Adrenal gland (tissue), 12 donors: Measurements from ENCODE around the gene CHSY3. TPM values are rescaled to one million over a fixed set of nuclear protein-coding genes. Genes with fewer than 3 reads are reported as not detected.

ENCODE experiments used
- DNase-seq, 7 donors: peaks; one replicate each; pipeline ENCODE4 v3.0.0-alpha.2; 2019 to 2020
- H3K27ac ChIP-seq, 5 donors: fragments of 200-600 bp; sonication (generic) in 4 of 5; 1 replicate in 3 of 5; 2 replicates in 2 of 5; pipeline versions ENCODE4 v1.5.1 to v1.8.0; 2016 to 2020; ENCODE audit warnings: mild to moderate bottlenecking in 1 of 5
- H3K27me3 ChIP-seq: fragments of 200-600 bp; 2 replicates; pipeline ENCODE4 v1.8.0; 2021
- H3K36me3 ChIP-seq, 2 donors: fragments of 200-600 bp; replicated peaks in 1 of 2; 1 replicate in 1 of 2; 2 replicates in 1 of 2; pipeline versions ENCODE4 v1.5.1 to v1.8.0; 2018 to 2022
- H3K4me1 ChIP-seq, 2 donors: fragments of 200-600 bp; replicated peaks in 1 of 2; 1 replicate in 1 of 2; 2 replicates in 1 of 2; pipeline versions ENCODE4 v1.5.1 to v1.8.0; 2018 to 2021
- H3K4me3 ChIP-seq, 4 donors: fragments of 200-600 bp; sonication (generic) in 3 of 4; one replicate each; pipeline ENCODE4 v1.5.1; 2016 to 2018
- H3K9me3 ChIP-seq, 3 donors: fragments of 200-600 bp; sonication (generic) in 1 of 3; replicated peaks in 1 of 3; 1 replicate in 2 of 3; 2 replicates in 1 of 3; pipeline versions ENCODE4 v1.5.1 to v1.8.0; 2016 to 2021
- POLR2A ChIP-seq, 2 donors: fragments of 450-650 bp; IDR thresholded peaks; one replicate each; pipeline ENCODE4 v1.6.1; 2017; ENCODE audit warnings: antibody characterized with exemption in 2 of 2, mild to moderate bottlenecking in 2 of 2, moderate library complexity in 1 of 2
- WGBS, 4 donors: extraction: QIAGEN DNeasy Blood & Tissue Kit in 2 of 4; methylation state at CpG; one replicate each; pipeline versions ENCODE4 v1.1.5 to v1.1.7; 2013 to 2017; 5-methylcytosine and 5-hydroxymethylcytosine counted together
- intact Hi-C, 2 donors: fragments of 100-400 bp; cut with DNase I; formaldehyde crosslinking; loops; one replicate each; pipeline versions ENCODE4 v1.14.1 to v1.15.0; 2022 to 2023
- polyA plus RNA-seq, 3 donors: library from polyadenylated mRNA; stranded (reverse); fragments of 200-250 nt in 2 of 3; fragments of 350-450 nt in 1 of 3; fragmentation: Illumina TruSeq in 1 of 3; extraction: RNeasy Lipid Tissue Mini Kit (QIAGEN cat#74804) in 1 of 3; gene quantifications; one replicate each; pipeline ENCODE4 v1.2.3, GENCODE V29; 2013 to 2014
- total RNA-seq, 9 donors: library from RNA; depleted of rRNA in 4 of 9; stranded (reverse); fragments of >200 nt in 4 of 9; fragments of 120-200 nt in 1 of 9; fragmentation: NEBNext Ultra II Directional in 1 of 9; extraction: Animal tissue kit (Norgen Biotek cat#: 25700) in 1 of 9; gene quantifications; one replicate each; pipeline versions ENCODE4 v1.1.0 to v1.2.4, GENCODE V29; 2013 to 2023
- TF ChIP-seq, protein P1 (sequence below), 6 experiments: fragments of 450-650 bp in 4 of 6; fragments of 200-600 bp in 2 of 6; sonication (generic) in 1 of 6; IDR thresholded peaks; 1 replicate in 5 of 6; 2 replicates in 1 of 6; pipeline versions ENCODE4 v1.5.1 to v1.8.0; 2016 to 2021; ENCODE audit warnings: antibody characterized with exemption in 6 of 6, mild to moderate bottlenecking in 2 of 6, moderate library complexity in 1 of 6
- donor health status: healthy with polysubstance abuse.
- donor health status: Bipolar disorder and iron deficiency.
- donor health status: DM: yes; HTN: yes; CAD: no.
- donor health status: DM: no; HTN: no; CAD: no.
- donor health status: DM: no; HTN: no; CAD: no.
- donor health status: DM: yes; HTN: yes; CAD: no.

The CHSY3 gene
- total and polyA plus RNA-seq, 12 donors: 0.08 to 2.5 (median 0.80) TPM

- DNase-seq: no peak
- no peaks in the 10 kb centered on the region for H3K36me3 ChIP-seq
- no peaks in the 10 kb centered on the region for H3K4me1 ChIP-seq
- WGBS, 4 donors: 42 to 49% (median 44%) methylated on average over 1 of the region's 1 CpG
- TF ChIP-seq POLR2A (IDR thresholded peaks at IDR 0.05): no peak
- TF ChIP-seq, protein P1, sequence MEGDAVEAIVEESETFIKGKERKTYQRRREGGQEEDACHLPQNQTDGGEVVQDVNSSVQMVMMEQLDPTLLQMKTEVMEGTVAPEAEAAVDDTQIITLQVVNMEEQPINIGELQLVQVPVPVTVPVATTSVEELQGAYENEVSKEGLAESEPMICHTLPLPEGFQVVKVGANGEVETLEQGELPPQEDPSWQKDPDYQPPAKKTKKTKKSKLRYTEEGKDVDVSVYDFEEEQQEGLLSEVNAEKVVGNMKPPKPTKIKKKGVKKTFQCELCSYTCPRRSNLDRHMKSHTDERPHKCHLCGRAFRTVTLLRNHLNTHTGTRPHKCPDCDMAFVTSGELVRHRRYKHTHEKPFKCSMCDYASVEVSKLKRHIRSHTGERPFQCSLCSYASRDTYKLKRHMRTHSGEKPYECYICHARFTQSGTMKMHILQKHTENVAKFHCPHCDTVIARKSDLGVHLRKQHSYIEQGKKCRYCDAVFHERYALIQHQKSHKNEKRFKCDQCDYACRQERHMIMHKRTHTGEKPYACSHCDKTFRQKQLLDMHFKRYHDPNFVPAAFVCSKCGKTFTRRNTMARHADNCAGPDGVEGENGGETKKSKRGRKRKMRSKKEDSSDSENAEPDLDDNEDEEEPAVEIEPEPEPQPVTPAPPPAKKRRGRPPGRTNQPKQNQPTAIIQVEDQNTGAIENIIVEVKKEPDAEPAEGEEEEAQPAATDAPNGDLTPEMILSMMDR (IDR thresholded peaks at IDR 0.05): no peak
- H3K9me3 ChIP-seq: no peaks in the 10 kb centered on the region
- H3K27me3 ChIP-seq: no peaks in the 10 kb centered on the region
- no peak overlapping the region for H3K4me3 ChIP-seq
- intact Hi-C loops: no loop called here
- H3K27ac ChIP-seq: no peak overlapping the region
Observed at GRCh38 chr5:129978270-129978669, 74.0 kb downstream of the CHSY3 start.

DNA sequence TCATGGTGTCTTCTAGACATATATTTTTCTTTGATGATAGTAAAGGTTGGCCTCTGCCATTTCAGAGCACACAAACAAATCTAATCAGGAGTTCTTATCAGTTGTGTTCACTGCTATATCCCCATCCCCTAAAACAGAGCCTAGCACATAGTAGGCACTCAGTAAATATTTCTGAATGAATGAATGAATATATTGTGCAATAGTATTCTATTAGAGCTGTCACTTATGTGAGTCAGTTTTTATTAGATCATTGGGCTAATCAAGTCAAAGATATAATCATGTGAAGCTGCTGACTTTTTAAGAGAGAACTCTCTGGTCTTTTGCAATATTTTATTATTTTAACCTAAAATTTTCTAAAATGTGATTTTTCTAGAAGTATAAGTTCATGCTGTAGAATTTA is 84.2 kb downstream of the CHSY3 start:
- no peak for TF ChIP-seq POLR2A (IDR thresholded peaks at IDR 0.05)
- TF ChIP-seq, protein P1 (IDR thresholded peaks at IDR 0.05): no peak
- no peaks in the 10 kb centered on the region for H3K4me1 ChIP-seq
- H3K9me3 ChIP-seq: no peaks in the 10 kb centered on the region
- H3K27me3 ChIP-seq: no peaks in the 10 kb centered on the region
- no peaks in the 10 kb centered on the region for H3K36me3 ChIP-seq
- H3K27ac ChIP-seq: no peak overlapping the region
- no peak for DNase-seq
- intact Hi-C loops: no loop called here
- H3K4me3 ChIP-seq: no peak overlapping the region

GRCh38 chr5:129991780-129992179 is 87.5 kb downstream of the CHSY3 start:
- Histone ChIP-seq H3K4me3 (no peak overlapping the region), H3K9me3 (no peaks in the 10 kb centered on the region), H3K4me1 (no peaks in the 10 kb centered on the region), H3K27ac (no peak overlapping the region), H3K36me3 (no peaks in the 10 kb centered on the region), H3K27me3 (no peaks in the 10 kb centered on the region)
- DNase-seq: no peak
- no peak for TF ChIP-seq POLR2A (IDR thresholded peaks at IDR 0.05)
- TF ChIP-seq, protein P1 (IDR thresholded peaks at IDR 0.05): no peak
- intact Hi-C loops: no loop called here
- 71 to 77% (median 73%) methylated on average over 3 of the region's 3 CpGs for WGBS, 4 donors

- Histone ChIP-seq H3K9me3 (no peaks in the 10 kb centered on the region), H3K36me3 (no peaks in the 10 kb centered on the region), H3K4me3 (no peak overlapping the region), H3K27me3 (no peaks in the 10 kb centered on the region), H3K4me1 (no peaks in the 10 kb centered on the region), H3K27ac (no peak overlapping the region)
- no peak for TF ChIP-seq POLR2A (IDR thresholded peaks at IDR 0.05)
- TF ChIP-seq, protein P1 (IDR thresholded peaks at IDR 0.05): no peak
- no peak for DNase-seq
- intact Hi-C loops: no loop called here
Observed at GRCh38 chr5:129996896-129997295, 92.6 kb downstream of the CHSY3 start.
